SIG-M5 (cell line): ENCODE measurements around the gene P2RX2.

ENCODE experiments used
- DNase-seq: peaks from one replicate; lab custom pipeline; 2025; lab: John Stamatoyannopoulos, UW

P2RX2 gene

GRCh38 chr12:132662901-132663755 lies 44.6 kb downstream of the P2RX2 start:
- no peak for DNase-seq

- no peak for DNase-seq
Measured at GRCh38 chr12:132664206-132665148, 45.9 kb downstream of the P2RX2 start.

GRCh38 chr12:132665149-132665491 lies 46.5 kb downstream of the P2RX2 start:
- no peak for DNase-seq

- DNase-seq, result no peak
Measured at GRCh38 chr12:132665794-132666193, 47.2 kb downstream of the P2RX2 start.

- no peak for DNase-seq
Measured at GRCh38 chr12:132668191-132669088, 49.9 kb downstream of the P2RX2 start.

GRCh38 chr12:132669166-132669879 lies 50.7 kb downstream of the P2RX2 start:
- DNase-seq, result no peak
